Smooth muscle cell (in vitro differentiated cells): ENCODE results near the gene RFC2. TPM values are rescaled to one million over a fixed set of nuclear protein-coding genes. Genes with fewer than 3 reads are reported as not detected.

Experiments
- DNase-seq: peaks from one replicate; lab custom pipeline; 2025; ENCODE audit not compliant: unreplicated experiment; lab: John Stamatoyannopoulos, UW
- H2AFZ ChIP-seq: fragments of 200-600 bp; sonication (generic); 2 replicates; pipeline ENCODE4 v1.6.0; 2016; ENCODE audit warnings: antibody characterized with exemption, low read depth, mild to moderate bottlenecking
- H3F3A ChIP-seq: fragments of 200-600 bp; sonication (generic); 2 replicates; pipeline ENCODE4 v1.6.0; 2017; ENCODE audit warnings: antibody characterized with exemption, low read depth
- H3K27ac ChIP-seq: fragments of 200-600 bp; sonication (generic); 2 replicates; pipeline ENCODE4 v1.5.1; 2016; ENCODE audit warnings: low read depth, mild to moderate bottlenecking
- H3K27me3 ChIP-seq: fragments of 200-600 bp; sonication (generic); 2 replicates; pipeline ENCODE4 v1.6.1; 2016; ENCODE audit warnings: low read depth, mild to moderate bottlenecking
- H3K36me3 ChIP-seq: fragments of 200-600 bp; sonication (generic); 2 replicates; pipeline ENCODE4 v1.5.1; 2016; ENCODE audit warnings: low read depth
- H3K4me1 ChIP-seq: fragments of 200-600 bp; sonication (generic); 2 replicates; pipeline ENCODE4 v1.5.1; 2016; ENCODE audit warnings: low read depth
- H3K4me2 ChIP-seq: fragments of 200-600 bp; sonication (generic); 2 replicates; pipeline ENCODE4 v1.6.0; 2016; ENCODE audit warnings: mild to moderate bottlenecking
- H3K4me3 ChIP-seq: fragments of 200-600 bp; sonication (generic); 2 replicates; pipeline ENCODE4 v1.5.1; 2016; ENCODE audit warnings: mild to moderate bottlenecking
- H3K79me2 ChIP-seq: fragments of 200-600 bp; sonication (generic); 2 replicates; pipeline ENCODE4 v1.6.0; 2016; ENCODE audit warnings: low read depth, mild to moderate bottlenecking
- H3K9ac ChIP-seq: fragments of 200-600 bp; sonication (generic); 2 replicates; pipeline ENCODE4 v1.6.0; 2016; ENCODE audit warnings: low read depth
- H3K9me3 ChIP-seq: fragments of 200-600 bp; sonication (generic); replicated peaks from 2 replicates; pipeline ENCODE4 v1.5.1; 2016; ENCODE audit warnings: low read depth
- H4K20me1 ChIP-seq: fragments of 200-600 bp; sonication (generic); 2 replicates; pipeline ENCODE4 v1.6.0; 2016; ENCODE audit warnings: low read depth
- WGBS: methylation state at CpG from one replicate; pipeline ENCODE4 v1.1.7; 2016; ENCODE audit warnings: low lambda C conversion rate; 5-methylcytosine and 5-hydroxymethylcytosine counted together
- polyA plus RNA-seq: library from polyadenylated mRNA; unstranded; fragments of >200 nt; fragmentation: Nextera tagmentation; extraction: Ambion mirVana; gene quantifications from 2 replicates; pipeline ENCODE4 v1.2.1, GENCODE V29; 2016
- total RNA-seq: library from RNA; depleted of rRNA; stranded (reverse); fragments of >200 nt; gene quantifications from 2 replicates; pipeline ENCODE4 v1.2.3, GENCODE V29; 2014
- TF ChIP-seq, protein P1 (sequence below): fragments of 200-600 bp; sonication (generic); IDR thresholded peaks from 2 replicates; pipeline ENCODE4 v1.5.1; 2017; ENCODE audit warnings: borderline replicate concordance, mild to moderate bottlenecking, antibody characterized with exemption; ENCODE audit not compliant: insufficient read depth, poor library complexity, severe bottlenecking

Gene RFC2
- total and polyA plus RNA-seq, 2 experiments from 2014 or later, result 28.9 to 29.4 TPM

DNA sequence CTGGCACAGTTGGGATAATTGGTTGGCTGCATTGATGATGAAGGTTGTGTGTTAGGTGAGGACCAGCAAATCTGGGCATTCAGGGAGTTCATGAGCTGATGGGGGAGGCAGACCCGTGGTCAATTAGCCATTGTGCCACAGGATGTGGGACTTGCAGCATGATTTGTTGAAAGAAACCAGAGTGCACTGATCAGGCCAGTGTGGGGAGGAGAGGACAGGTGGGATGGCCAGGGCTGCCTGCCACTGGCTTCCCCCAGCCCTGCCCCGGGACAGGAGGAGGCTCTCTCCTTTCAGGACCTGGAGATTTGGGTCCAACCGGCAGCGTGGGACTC, 39.3 kb upstream of the RFC2 start:
- Histone ChIP-seq H3K4me3 (no peak overlapping the region), H3K9me3 (no peaks in the 10 kb centered on the region), H3K4me2 (no peak overlapping the region), H2AFZ (no peak overlapping the region), H3F3A (no peaks in the 10 kb centered on the region), H3K9ac (no peak overlapping the region), H3K27me3 (no peaks in the 10 kb centered on the region), H4K20me1 (peaks cover 86% of the 10 kb centered on the region), H3K27ac (no peak overlapping the region), H3K36me3 (no peaks in the 10 kb centered on the region), H3K79me2 (peaks cover 88% of the 10 kb centered on the region), H3K4me1 (no peaks in the 10 kb centered on the region)
- DNase-seq, result no peak
- TF ChIP-seq, protein P1, sequence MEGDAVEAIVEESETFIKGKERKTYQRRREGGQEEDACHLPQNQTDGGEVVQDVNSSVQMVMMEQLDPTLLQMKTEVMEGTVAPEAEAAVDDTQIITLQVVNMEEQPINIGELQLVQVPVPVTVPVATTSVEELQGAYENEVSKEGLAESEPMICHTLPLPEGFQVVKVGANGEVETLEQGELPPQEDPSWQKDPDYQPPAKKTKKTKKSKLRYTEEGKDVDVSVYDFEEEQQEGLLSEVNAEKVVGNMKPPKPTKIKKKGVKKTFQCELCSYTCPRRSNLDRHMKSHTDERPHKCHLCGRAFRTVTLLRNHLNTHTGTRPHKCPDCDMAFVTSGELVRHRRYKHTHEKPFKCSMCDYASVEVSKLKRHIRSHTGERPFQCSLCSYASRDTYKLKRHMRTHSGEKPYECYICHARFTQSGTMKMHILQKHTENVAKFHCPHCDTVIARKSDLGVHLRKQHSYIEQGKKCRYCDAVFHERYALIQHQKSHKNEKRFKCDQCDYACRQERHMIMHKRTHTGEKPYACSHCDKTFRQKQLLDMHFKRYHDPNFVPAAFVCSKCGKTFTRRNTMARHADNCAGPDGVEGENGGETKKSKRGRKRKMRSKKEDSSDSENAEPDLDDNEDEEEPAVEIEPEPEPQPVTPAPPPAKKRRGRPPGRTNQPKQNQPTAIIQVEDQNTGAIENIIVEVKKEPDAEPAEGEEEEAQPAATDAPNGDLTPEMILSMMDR, result no peak
- WGBS, result 85% methylated on average over 4 of the region's 4 CpGs

DNA sequence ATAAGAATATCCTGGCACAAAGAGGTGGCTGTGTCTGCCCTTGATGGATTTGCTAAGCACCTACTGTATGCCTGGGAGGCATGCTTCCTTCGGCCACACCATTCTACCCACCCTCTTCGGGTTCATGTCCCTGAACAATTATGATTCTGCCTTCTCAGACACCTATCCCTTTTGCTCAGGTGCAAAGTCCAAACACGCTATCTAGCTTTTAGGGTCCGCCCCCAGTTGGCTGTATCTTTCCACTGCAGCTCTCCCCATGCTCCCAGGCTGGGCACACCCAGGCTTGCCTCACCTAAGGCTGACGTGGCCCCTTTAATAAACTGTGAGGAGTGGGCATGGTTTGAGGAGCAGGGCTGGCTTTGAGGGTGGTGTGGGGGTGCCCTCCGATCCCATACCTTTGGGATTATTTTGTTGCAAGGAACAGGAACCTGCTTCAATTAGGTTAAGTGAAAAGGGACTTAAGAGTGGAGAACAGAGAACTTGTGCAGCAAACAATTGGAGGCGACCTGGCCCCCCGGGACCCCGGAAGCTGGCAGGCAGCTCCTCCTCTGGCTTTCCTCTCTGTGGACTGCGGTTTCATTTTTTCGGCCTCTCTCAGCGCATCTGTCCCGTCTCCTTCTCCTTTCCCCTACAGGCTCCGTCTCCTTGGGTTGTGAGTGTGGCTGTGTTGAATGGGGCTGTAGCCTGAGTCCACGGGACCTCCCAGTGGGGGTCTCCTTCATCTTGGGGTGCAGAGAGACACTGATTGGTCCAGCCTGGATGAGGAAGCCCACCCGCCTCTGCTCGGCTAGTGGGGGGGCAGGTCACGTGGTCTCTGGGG, 38.8 kb upstream of the RFC2 start:
- Histone ChIP-seq H3K36me3 (no peaks in the 10 kb centered on the region), H3K4me3 (no peak overlapping the region), H3K9ac (no peak overlapping the region), H3K27me3 (no peaks in the 10 kb centered on the region), H3K79me2 (peaks cover 83% of the 10 kb centered on the region), H4K20me1 (peaks cover 80% of the 10 kb centered on the region), H3K4me1 (no peaks in the 10 kb centered on the region), H3F3A (no peaks in the 10 kb centered on the region), H3K4me2 (no peak overlapping the region), H3K9me3 (no peaks in the 10 kb centered on the region), H2AFZ (no peak overlapping the region), H3K27ac (no peak overlapping the region)
- DNase-seq, result no peak
- WGBS, result 91% methylated on average over 18 of the region's 18 CpGs
- TF ChIP-seq, protein P1, result no peak

DNA sequence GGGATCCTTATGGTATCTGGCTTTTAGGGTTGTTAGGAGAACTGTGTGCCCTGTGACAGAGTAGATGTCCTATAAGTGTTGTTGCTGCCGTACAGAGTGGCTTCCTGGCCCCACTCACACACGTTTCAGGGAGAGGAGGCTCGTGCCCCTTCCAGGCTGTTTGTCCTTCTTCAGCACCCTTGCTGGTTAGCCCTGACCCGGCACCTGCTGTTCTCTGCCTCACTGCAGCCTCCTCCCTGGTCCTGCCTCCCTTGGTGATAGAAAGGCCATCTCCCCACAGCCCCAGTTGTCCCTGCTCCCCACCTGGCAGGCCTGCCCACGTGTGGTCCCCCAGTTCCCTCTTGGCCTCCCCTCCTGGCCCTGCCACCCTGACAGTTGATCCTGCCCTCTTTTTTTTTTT, 37.3 kb upstream of the RFC2 start:
- Histone ChIP-seq H3K36me3 (no peaks in the 10 kb centered on the region), H3K27ac (no peak overlapping the region), H2AFZ (no peak overlapping the region), H3K4me3 (no peak overlapping the region), H3K27me3 (no peaks in the 10 kb centered on the region), H3K9me3 (no peaks in the 10 kb centered on the region), H3K79me2 (peaks cover 70% of the 10 kb centered on the region), H4K20me1 (peaks cover 66% of the 10 kb centered on the region), H3K4me2 (no peak overlapping the region), H3F3A (no peaks in the 10 kb centered on the region), H3K4me1 (no peaks in the 10 kb centered on the region), H3K9ac (no peak overlapping the region)
- no peak for DNase-seq
- TF ChIP-seq, protein P1, result no peak
- 92% methylated on average over 5 of the region's 5 CpGs for WGBS

DNA sequence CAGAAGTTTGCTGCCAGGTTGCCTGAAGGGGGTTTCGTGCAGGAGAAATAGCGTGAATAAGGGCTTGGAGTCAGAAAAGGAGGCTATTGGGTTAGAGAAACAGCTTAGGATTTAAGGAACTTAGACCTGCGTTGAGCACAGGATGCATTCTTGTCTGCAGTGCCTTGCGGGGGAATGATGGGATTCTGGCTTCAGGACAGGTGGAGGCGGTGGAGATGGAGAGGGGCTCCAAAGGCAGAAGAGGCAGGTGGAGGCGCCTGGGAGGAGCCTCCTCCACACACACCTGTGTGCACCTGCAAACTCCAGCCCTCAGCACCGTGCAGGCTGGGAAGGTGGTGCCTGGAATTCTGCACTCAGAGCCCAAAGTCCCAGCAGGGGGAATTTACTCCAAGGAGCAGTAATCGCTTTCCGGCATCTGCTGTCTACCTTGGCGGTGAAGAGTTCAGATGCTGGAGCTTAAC, 36.8 kb upstream of the RFC2 start:
- H3K9me3 ChIP-seq, result no peaks in the 10 kb centered on the region
- WGBS, result 74% methylated on average over 10 of the region's 10 CpGs
- H3K4me3 ChIP-seq, result peak overlapping the region; percentile 93
- no peaks in the 10 kb centered on the region for H3K4me1 ChIP-seq
- H3K36me3 ChIP-seq, result no peaks in the 10 kb centered on the region
- H3K4me2 ChIP-seq, result peak overlapping the region; percentile 98
- TF ChIP-seq, protein P1, result no peak
- no peak for DNase-seq
- H2AFZ ChIP-seq, result no peak overlapping the region
- H3F3A ChIP-seq, result no peaks in the 10 kb centered on the region
- peaks cover 65% of the 10 kb centered on the region for H3K79me2 ChIP-seq
- H3K27ac ChIP-seq, result no peak overlapping the region
- H3K9ac ChIP-seq, result no peak overlapping the region
- no peaks in the 10 kb centered on the region for H3K27me3 ChIP-seq
- H4K20me1 ChIP-seq, result peaks cover 60% of the 10 kb centered on the region
